WI38 (cell line): ENCODE results near the gene ASB10.

Experiments
- H3K4me3 ChIP-seq: 2 replicates; pipeline ENCODE4 v1.5.1; 2011; ENCODE audit warnings: low read depth, mild to moderate bottlenecking, control low read depth, low read length
- TF ChIP-seq, protein P1 (sequence below): IDR thresholded peaks from 2 replicates; pipeline ENCODE4 v1.5.1; 2012; ENCODE audit warnings: low read depth, mild to moderate bottlenecking, control low read depth, low read length

ASB10 gene

DNA sequence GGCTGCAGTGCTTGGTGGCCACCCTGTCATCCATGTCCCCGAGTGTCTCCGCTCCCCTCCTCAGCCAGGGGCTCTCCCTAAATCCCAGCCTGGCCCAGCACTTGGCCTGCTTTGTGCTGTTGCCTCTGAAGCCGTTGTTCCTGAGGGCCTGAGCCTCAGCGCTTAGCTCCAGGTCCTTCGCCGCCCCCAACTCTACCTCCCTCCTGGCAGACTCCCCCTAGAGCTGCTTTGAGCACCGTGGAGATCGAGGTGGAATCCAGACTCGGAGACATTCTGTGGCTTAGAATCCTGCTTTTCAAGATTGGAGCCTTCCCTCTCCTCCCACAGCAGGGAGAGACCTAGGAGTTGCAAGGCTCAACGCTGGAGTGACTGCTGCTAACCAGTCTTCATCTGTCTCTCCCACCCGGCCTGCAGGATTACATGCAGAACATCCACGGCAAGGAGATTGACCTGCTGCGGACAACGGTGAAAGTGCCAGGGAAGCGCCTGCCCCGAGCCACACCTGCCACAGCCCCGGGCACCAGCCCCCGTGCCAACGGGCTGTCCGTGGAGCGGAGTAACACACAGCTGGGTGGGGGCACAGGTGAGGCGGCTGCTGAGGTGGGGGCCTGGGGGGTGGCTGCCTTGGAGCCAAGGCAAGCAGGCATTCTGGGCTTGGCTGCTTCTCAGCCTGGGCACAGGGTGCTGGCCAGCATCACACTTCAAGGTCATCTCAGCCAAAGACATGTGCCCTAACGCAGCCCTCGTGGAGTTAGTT is 52.9 kb downstream of the ASB10 start:
- no peak overlapping the region for H3K4me3 ChIP-seq
- TF ChIP-seq, protein P1, sequence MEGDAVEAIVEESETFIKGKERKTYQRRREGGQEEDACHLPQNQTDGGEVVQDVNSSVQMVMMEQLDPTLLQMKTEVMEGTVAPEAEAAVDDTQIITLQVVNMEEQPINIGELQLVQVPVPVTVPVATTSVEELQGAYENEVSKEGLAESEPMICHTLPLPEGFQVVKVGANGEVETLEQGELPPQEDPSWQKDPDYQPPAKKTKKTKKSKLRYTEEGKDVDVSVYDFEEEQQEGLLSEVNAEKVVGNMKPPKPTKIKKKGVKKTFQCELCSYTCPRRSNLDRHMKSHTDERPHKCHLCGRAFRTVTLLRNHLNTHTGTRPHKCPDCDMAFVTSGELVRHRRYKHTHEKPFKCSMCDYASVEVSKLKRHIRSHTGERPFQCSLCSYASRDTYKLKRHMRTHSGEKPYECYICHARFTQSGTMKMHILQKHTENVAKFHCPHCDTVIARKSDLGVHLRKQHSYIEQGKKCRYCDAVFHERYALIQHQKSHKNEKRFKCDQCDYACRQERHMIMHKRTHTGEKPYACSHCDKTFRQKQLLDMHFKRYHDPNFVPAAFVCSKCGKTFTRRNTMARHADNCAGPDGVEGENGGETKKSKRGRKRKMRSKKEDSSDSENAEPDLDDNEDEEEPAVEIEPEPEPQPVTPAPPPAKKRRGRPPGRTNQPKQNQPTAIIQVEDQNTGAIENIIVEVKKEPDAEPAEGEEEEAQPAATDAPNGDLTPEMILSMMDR: no peak

DNA sequence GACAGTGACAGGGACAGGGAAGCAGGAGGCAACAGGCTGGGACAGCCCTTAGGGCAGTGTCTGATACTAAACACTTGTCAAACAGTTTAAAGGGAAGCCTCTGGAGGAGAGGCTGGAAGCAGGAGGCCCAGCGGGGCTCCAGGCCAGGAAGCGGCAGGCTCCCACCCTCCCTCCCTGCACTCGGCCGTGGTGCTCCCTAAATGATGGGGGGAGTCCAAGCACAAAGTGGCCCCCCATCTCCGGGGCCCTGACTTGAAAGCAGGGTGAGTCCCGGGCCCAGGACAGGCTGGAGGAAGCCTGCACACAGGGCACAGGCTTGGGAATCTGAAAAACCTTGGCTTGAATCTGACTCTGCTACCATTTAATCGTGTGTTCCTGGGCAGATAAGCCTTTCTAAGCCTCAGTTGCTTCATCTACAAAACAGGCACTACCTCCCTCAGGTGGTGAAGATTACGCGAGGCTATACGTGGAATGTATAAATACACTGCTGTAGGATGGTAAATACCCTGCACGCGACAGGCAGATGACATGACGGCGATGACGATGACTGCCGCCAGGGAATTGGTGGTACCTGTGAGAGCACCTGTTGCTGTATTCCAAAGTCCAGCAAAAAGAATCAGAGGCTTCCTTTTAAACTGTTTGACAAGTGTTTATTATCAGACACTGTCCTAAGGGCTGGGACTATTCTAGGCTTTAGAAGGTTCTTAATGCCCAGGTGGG is 53.6 kb downstream of the ASB10 start:
- no peak overlapping the region for H3K4me3 ChIP-seq
- TF ChIP-seq, protein P1: no peak

DNA sequence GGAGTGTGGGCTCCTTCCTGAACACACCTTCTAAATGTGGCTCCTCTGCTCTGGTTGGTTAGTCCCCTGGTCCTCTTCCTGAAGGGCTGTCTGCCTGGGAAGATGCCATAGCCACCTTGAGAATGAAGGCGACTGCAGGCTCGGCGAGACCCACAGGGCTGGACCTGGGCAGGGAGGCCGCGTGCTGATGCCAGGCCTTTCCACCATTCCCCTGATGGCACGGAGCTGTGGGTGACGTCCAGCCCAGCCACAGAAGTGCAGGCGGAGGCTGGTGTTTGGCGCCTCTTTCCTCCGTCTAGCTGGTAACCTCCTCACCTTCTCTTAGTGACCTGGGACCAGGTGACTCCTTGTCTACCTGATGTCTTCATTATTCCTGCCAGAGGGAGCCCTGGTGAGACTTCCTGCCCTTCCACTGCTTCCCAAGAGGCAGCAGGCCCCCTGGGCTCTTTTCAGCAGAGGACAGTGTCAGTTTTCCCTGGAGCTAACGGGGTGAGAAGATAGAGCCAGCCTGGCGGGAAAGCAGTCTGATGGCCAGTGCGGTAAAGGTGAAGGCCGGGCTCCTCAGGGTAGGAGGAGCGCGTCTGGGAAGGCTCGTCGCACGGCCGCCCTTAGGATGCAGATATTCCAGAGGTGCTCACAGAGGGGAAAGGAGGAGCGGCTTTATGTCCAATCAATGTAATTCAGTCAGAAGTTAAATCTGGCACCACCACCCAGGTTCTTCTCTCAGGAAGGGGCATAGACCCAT is 54.4 kb downstream of the ASB10 start:
- H3K4me3 ChIP-seq: no peak overlapping the region
- TF ChIP-seq, protein P1: no peak

DNA sequence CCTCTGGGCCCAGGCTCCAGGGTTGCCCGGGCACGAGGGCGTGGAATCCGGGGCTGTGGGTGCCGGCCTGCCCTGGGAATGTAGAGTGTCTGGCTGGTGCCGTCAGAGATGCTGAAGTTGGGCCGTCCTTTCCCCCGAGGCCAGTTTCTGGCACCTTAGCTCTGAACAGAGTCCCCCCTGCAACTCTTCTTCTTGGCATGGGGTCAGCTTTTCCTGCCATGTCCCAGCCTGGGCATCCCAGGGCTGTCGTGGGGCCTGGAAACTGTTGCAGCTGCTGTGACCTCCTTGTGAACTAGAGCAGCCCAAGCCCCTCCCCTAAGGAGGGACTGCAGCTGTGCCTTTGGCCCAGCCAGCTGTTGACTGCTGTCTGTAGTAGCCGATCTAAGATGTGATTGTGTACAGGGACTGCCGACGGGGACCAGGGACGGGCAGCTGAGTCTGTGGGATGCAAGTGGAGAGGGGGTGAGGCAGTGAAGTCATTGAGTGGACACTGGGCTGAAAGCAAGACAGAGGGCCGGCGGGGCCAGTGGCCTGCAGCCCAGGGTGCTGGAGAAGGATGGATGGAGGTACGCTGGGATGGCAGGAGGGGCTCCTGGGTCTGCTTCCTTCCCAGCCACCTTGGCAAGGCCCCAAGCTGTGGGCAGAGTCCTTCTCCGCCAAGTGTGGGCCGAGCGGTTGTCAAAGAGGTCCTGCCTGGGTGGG is 55.3 kb downstream of the ASB10 start:
- TF ChIP-seq, protein P1: no peak
- H3K4me3 ChIP-seq: no peak overlapping the region

DNA sequence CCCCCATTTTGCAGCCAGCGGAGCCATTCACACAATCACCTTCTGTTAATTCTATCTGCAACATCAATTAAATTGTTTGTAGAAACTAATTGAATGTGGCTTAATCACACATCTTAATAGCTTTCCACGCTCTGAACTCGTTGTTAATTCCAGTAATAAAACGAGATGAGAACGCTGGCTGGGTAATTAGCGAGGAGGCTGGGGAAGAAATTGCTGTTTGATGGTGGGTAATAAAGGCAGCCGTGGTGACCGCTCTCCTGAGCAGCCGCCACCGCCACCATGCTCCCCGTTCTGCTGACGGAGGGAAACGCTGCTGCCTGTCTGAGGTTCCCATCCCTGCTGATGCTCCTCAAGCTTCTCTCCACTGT is 55.8 kb downstream of the ASB10 start:
- no peak overlapping the region for H3K4me3 ChIP-seq
- TF ChIP-seq, protein P1: no peak

DNA sequence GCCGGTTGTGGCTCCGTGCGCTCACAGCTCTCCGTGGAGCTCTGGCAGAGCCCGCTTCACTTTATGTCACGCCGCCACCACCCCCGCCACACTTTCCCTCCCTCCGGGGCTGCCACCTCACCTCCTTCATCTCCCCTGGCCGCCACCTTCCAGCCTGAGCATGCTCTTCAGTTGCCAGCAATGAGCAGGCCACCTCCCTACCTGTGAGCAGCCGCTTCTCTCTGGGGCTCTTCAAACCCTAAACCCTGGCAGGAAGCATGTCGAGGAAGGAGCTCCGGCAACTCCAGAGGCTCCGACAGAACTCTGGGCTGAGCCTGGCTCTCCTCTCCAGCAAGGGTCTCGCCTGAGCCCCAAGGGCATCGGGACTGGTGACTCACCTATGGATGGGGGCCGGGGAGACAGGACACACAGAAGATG is 56.3 kb downstream of the ASB10 start:
- H3K4me3 ChIP-seq: no peak overlapping the region
- TF ChIP-seq, protein P1: no peak
